Liver (tissue), 9 donors: ENCODE measurements around the gene PODN. TPM values are rescaled to one million over a fixed set of nuclear protein-coding genes. Genes with fewer than 3 reads are reported as not detected.

Experiments used
- DNase-seq: peaks from one replicate; pipeline ENCODE4 v3.0.0-alpha.2; 2017; ENCODE audit warnings: low spot score
- H3K27ac ChIP-seq, 2 donors: one replicate each; pipeline ENCODE4 v1.7.0; 2013; ENCODE audit warnings: inconsistent platforms in 2 of 2, low read length in 2 of 2, control low read depth in 1 of 2, low read depth in 1 of 2, mild to moderate bottlenecking in 1 of 2
- H3K27me3 ChIP-seq, 4 donors: one replicate each; pipeline versions ENCODE4 v1.6.1 to v1.7.0; 2013; ENCODE audit warnings: low read length in 3 of 4, inconsistent platforms in 1 of 4, mild to moderate bottlenecking in 1 of 4, moderate library complexity in 1 of 4; ENCODE audit not compliant: control insufficient read depth in 4 of 4, insufficient read depth in 4 of 4
- H3K36me3 ChIP-seq, 4 donors: one replicate each; pipeline versions ENCODE4 v1.6.1 to v1.7.0; 2013; ENCODE audit warnings: low read length in 3 of 4, mild to moderate bottlenecking in 3 of 4, low read depth in 1 of 4, moderate library complexity in 1 of 4; ENCODE audit not compliant: control insufficient read depth in 4 of 4, insufficient read depth in 3 of 4
- H3K4me1 ChIP-seq, 4 donors: one replicate each; pipeline versions ENCODE4 v1.6.1 to v1.7.0; 2013; ENCODE audit warnings: low read length in 3 of 4, mild to moderate bottlenecking in 3 of 4, moderate library complexity in 1 of 4; ENCODE audit not compliant: control insufficient read depth in 4 of 4, insufficient read depth in 4 of 4
- H3K4me3 ChIP-seq, 3 donors: one replicate each; pipeline versions ENCODE4 v1.6.1 to v1.7.0; 2013; ENCODE audit warnings: low read length in 3 of 3, control low read depth in 1 of 3, low read depth in 1 of 3, mild to moderate bottlenecking in 1 of 3
- H3K9ac ChIP-seq, 2 donors: one replicate each; pipeline ENCODE4 v1.7.0; 2013; ENCODE audit warnings: low read length in 2 of 2, mild to moderate bottlenecking in 2 of 2, moderate library complexity in 2 of 2, control low read depth in 1 of 2, low read depth in 1 of 2
- H3K9me3 ChIP-seq, 4 donors: one replicate each; pipeline versions ENCODE4 v1.6.1 to v1.7.0; 2013; ENCODE audit warnings: low read length in 3 of 4; ENCODE audit not compliant: control insufficient read depth in 4 of 4
- CTCF ChIP-seq: fragments of 150-350 bp; IDR thresholded peaks from 2 replicates; pipeline ENCODE4 v1.5.1; 2017; ENCODE audit warnings: improper control_type of control experiment, low read depth, low read length; ENCODE audit not compliant: missing input control
- EGR1 ChIP-seq, 2 donors: IDR thresholded peaks; 2 replicates each; pipeline ENCODE4 v1.6.1; 2016 to 2018; ENCODE audit warnings: antibody characterized with exemption in 2 of 2, low read depth in 2 of 2
- FOXA1 ChIP-seq: IDR thresholded peaks from 2 replicates; pipeline ENCODE4 v1.6.1; 2016; ENCODE audit warnings: antibody characterized with exemption
- FOXA2 ChIP-seq: IDR thresholded peaks from 2 replicates; pipeline ENCODE4 v1.6.1; 2016; ENCODE audit warnings: antibody characterized with exemption
- GABPA ChIP-seq, 2 donors: IDR thresholded peaks in 1 of 2; conservative IDR thresholded peaks in 1 of 2; 2 replicates each; pipeline ENCODE4 v1.6.1; 2016; ENCODE audit warnings: antibody characterized with exemption in 2 of 2, mild to moderate bottlenecking in 1 of 2, moderate library complexity in 1 of 2
- HNF4A ChIP-seq, 2 donors: conservative IDR thresholded peaks; 2 replicates each; pipeline ENCODE4 v1.6.1; 2016; ENCODE audit warnings: antibody characterized with exemption in 2 of 2, mild to moderate bottlenecking in 2 of 2
- HNF4G ChIP-seq: IDR thresholded peaks from 2 replicates; pipeline ENCODE4 v1.6.1; 2016; ENCODE audit warnings: antibody characterized with exemption
- JUND ChIP-seq, 2 donors: IDR thresholded peaks; 2 replicates each; pipeline ENCODE4 v1.6.1; 2016; ENCODE audit warnings: antibody characterized with exemption in 2 of 2
- MAX ChIP-seq: IDR thresholded peaks from 2 replicates; pipeline ENCODE4 v1.6.1; 2016; ENCODE audit warnings: antibody characterized with exemption
- NR2F2 ChIP-seq: IDR thresholded peaks from 2 replicates; pipeline ENCODE4 v1.6.1; 2016; ENCODE audit warnings: antibody characterized with exemption
- RAD21 ChIP-seq, 2 donors: IDR thresholded peaks; 2 replicates each; pipeline ENCODE4 v1.6.1; 2016; ENCODE audit warnings: antibody characterized with exemption in 2 of 2, mild to moderate bottlenecking in 2 of 2
- RXRA ChIP-seq, 2 donors: IDR thresholded peaks; 2 replicates each; pipeline ENCODE4 v1.6.1; 2017 to 2018; ENCODE audit warnings: antibody characterized with exemption in 2 of 2, mild to moderate bottlenecking in 1 of 2
- SP1 ChIP-seq: IDR thresholded peaks from 2 replicates; pipeline ENCODE4 v1.6.1; 2018; ENCODE audit warnings: antibody characterized with exemption, mild to moderate bottlenecking
- TAF1 ChIP-seq: conservative IDR thresholded peaks from 2 replicates; pipeline ENCODE4 v1.6.1; 2016; ENCODE audit warnings: antibody characterized with exemption, mild to moderate bottlenecking
- YY1 ChIP-seq: IDR thresholded peaks from 2 replicates; pipeline ENCODE4 v1.6.1; 2016; ENCODE audit warnings: antibody characterized with exemption, mild to moderate bottlenecking
- ZBTB33 ChIP-seq: IDR thresholded peaks from 2 replicates; pipeline ENCODE4 v1.6.1; 2016; ENCODE audit warnings: antibody characterized with exemption
- WGBS: extraction: QIAGEN DNeasy Blood & Tissue Kit; methylation state at CpG from one replicate; pipeline ENCODE4 v1.1.7; 2013; 5-methylcytosine and 5-hydroxymethylcytosine counted together
- polyA plus RNA-seq, 2 donors: library from polyadenylated mRNA; stranded (reverse) in 1 of 2; unstranded in 1 of 2; fragments of 200-250 nt in 1 of 2; fragments of >200 nt in 1 of 2; fragmentation: Nextera tagmentation in 1 of 2; extraction: Ambion mirVana in 1 of 2; gene quantifications; one replicate each; pipeline versions ENCODE4 v1.2.1 to v1.2.3, GENCODE V29; 2013 to 2015
- total RNA-seq, 2 donors: library from RNA; depleted of rRNA; stranded (reverse); fragments of >200 nt; gene quantifications; one replicate each; pipeline ENCODE4 v1.2.3, GENCODE V29; 2014
- TF ChIP-seq, protein P1 (sequence below): IDR thresholded peaks from 2 replicates; pipeline ENCODE4 v1.6.1; 2016; ENCODE audit warnings: antibody characterized with exemption, mild to moderate bottlenecking
- TF ChIP-seq, protein P2 (sequence below): IDR thresholded peaks from 2 replicates; pipeline ENCODE4 v1.6.1; 2016; ENCODE audit warnings: antibody characterized with exemption
- donor health status: healthy.
- donor health status: healthy.
- donor health status: healthy.
- donor health status: healthy.
- donor health status: healthy.

Gene PODN
- total and polyA plus RNA-seq, 4 donors, result 1.9 to 10.8 (median 6.3) TPM

DNA sequence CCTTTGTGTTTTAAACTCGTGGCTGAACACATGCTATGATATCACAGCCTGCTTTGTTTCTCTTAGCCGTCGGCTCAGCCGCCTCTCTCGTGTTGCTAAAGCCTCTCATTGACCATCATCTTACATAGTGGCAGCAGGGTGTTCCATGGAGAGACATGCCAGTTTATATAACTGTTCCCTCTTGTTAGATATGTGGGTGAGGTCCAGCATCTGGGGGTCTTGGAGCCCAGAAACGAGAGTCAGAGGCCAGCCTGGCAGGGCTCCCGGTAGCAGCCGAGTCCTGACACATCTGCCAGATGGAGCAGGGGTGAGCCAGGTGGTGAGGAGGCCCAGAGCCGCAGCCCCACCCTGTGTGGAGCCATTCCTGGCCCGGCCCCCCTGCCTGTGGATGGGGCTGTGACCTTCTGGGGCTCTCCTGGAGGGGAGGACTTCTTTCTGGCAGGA, 11.9 kb downstream of the PODN start:
- TF ChIP-seq, protein P1, sequence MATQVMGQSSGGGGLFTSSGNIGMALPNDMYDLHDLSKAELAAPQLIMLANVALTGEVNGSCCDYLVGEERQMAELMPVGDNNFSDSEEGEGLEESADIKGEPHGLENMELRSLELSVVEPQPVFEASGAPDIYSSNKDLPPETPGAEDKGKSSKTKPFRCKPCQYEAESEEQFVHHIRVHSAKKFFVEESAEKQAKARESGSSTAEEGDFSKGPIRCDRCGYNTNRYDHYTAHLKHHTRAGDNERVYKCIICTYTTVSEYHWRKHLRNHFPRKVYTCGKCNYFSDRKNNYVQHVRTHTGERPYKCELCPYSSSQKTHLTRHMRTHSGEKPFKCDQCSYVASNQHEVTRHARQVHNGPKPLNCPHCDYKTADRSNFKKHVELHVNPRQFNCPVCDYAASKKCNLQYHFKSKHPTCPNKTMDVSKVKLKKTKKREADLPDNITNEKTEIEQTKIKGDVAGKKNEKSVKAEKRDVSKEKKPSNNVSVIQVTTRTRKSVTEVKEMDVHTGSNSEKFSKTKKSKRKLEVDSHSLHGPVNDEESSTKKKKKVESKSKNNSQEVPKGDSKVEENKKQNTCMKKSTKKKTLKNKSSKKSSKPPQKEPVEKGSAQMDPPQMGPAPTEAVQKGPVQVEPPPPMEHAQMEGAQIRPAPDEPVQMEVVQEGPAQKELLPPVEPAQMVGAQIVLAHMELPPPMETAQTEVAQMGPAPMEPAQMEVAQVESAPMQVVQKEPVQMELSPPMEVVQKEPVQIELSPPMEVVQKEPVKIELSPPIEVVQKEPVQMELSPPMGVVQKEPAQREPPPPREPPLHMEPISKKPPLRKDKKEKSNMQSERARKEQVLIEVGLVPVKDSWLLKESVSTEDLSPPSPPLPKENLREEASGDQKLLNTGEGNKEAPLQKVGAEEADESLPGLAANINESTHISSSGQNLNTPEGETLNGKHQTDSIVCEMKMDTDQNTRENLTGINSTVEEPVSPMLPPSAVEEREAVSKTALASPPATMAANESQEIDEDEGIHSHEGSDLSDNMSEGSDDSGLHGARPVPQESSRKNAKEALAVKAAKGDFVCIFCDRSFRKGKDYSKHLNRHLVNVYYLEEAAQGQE, result no peak
- TF ChIP-seq FOXA2 (no peak), ZBTB33 (no peak), RAD21 (IDR thresholded peaks at IDR 0.05) (no peak), EGR1 (IDR thresholded peaks at IDR 0.05; ENCODE audit: low read depth in 2 of 2) (no peak), MAX (no peak), RXRA (IDR thresholded peaks at IDR 0.05) (no peak), HNF4A (conservative IDR thresholded peaks at IDR 0.05) (no peak), SP1 (no peak), HNF4G (no peak), YY1 (no peak), GABPA (IDR thresholded peaks at IDR 0.05 in 1 of 2, conservative IDR thresholded peaks at IDR 0.05 in 1 of 2) (no peak), FOXA1 (no peak), JUND (IDR thresholded peaks at IDR 0.05) (no peak), NR2F2 (no peak), CTCF (no peak), TAF1 (no peak)
- TF ChIP-seq, protein P2, sequence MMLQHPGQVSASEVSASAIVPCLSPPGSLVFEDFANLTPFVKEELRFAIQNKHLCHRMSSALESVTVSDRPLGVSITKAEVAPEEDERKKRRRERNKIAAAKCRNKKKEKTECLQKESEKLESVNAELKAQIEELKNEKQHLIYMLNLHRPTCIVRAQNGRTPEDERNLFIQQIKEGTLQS, result no peak
- Histone ChIP-seq H3K4me1 (no peaks in the 10 kb centered on the region), H3K4me3 (no peak overlapping the region), H3K36me3 (no peaks in the 10 kb centered on the region), H3K27ac (no peak overlapping the region), H3K27me3 (no peaks in the 10 kb centered on the region), H3K9me3 (no peaks in the 10 kb centered on the region), H3K9ac (no peak overlapping the region)
- no peak for DNase-seq
- WGBS, result 83% methylated on average over 10 of the region's 10 CpGs
